Liver (tissue), 3 donors: ENCODE measurements around the gene BMP8A.
"Not testable (repeated sequence)": the region's sequence is repeated elsewhere in the genome, so short reads cannot be mapped to it uniquely, and the experiment has no call there.

Source experiments
- JUND ChIP-seq, 2 donors: IDR thresholded peaks; 2 replicates each; pipeline ENCODE4 v1.6.1; 2016; ENCODE audit warnings: antibody characterized with exemption in 2 of 2
- RAD21 ChIP-seq, 2 donors: IDR thresholded peaks; 2 replicates each; pipeline ENCODE4 v1.6.1; 2016; ENCODE audit warnings: antibody characterized with exemption in 2 of 2, mild to moderate bottlenecking in 2 of 2
- TAF1 ChIP-seq: conservative IDR thresholded peaks from 2 replicates; pipeline ENCODE4 v1.6.1; 2016; ENCODE audit warnings: antibody characterized with exemption, mild to moderate bottlenecking
- YY1 ChIP-seq: IDR thresholded peaks from 2 replicates; pipeline ENCODE4 v1.6.1; 2016; ENCODE audit warnings: antibody characterized with exemption, mild to moderate bottlenecking
- TF ChIP-seq, protein P1 (sequence below): fragments of 150-350 bp; IDR thresholded peaks from 2 replicates; pipeline ENCODE4 v1.5.1; 2017; ENCODE audit warnings: improper control_type of control experiment, low read depth, low read length; ENCODE audit not compliant: missing input control
- TF ChIP-seq, protein P2 (sequence below): IDR thresholded peaks from 2 replicates; pipeline ENCODE4 v1.6.1; 2016; ENCODE audit warnings: antibody characterized with exemption
- donor health status: healthy.
- donor health status: healthy.

- TF ChIP-seq, protein P1, sequence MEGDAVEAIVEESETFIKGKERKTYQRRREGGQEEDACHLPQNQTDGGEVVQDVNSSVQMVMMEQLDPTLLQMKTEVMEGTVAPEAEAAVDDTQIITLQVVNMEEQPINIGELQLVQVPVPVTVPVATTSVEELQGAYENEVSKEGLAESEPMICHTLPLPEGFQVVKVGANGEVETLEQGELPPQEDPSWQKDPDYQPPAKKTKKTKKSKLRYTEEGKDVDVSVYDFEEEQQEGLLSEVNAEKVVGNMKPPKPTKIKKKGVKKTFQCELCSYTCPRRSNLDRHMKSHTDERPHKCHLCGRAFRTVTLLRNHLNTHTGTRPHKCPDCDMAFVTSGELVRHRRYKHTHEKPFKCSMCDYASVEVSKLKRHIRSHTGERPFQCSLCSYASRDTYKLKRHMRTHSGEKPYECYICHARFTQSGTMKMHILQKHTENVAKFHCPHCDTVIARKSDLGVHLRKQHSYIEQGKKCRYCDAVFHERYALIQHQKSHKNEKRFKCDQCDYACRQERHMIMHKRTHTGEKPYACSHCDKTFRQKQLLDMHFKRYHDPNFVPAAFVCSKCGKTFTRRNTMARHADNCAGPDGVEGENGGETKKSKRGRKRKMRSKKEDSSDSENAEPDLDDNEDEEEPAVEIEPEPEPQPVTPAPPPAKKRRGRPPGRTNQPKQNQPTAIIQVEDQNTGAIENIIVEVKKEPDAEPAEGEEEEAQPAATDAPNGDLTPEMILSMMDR, result not testable (repeated sequence)
- TF ChIP-seq RAD21 (IDR thresholded peaks at IDR 0.05); YY1; JUND (IDR thresholded peaks at IDR 0.05); TAF1: not testable (repeated sequence)
- TF ChIP-seq, protein P2, sequence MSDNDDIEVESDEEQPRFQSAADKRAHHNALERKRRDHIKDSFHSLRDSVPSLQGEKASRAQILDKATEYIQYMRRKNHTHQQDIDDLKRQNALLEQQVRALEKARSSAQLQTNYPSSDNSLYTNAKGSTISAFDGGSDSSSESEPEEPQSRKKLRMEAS, result not testable (repeated sequence)
These were observed 24.0 kb downstream of the BMP8A start for GRCh38 chr1:39515131-39516086.
